Measurements from ENCODE around the gene MPDZ. TPM values are rescaled to one million over a fixed set of nuclear protein-coding genes. Genes with fewer than 3 reads are reported as not detected.
"Not testable (repeated sequence)": the region's sequence is repeated elsewhere in the genome, so short reads cannot be mapped to it uniquely, and the experiment has no call there.

Gene MPDZ
- total and polyA plus RNA-seq, 2 of the 4 experiments (the other 2 are of a cell fraction), result 18.8 to 39.3 TPM

DNA sequence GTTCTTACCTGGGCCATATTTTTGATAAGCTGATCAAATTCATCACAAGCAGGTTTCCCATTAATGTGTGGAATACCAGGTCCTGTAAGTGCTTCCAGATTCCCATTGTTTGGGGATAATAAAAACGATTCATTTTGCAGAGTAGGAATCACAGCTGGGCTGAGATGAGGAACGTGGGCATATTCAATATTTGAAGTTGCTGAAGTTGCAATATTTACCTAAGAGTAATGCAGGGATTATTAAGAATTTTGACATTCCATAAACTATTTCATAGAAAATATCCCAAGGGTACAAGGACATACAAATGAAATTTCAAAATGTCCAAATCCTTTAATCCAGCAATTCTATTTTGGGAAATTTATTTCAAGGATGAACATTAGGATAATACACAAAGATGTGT, 55.1 kb downstream of the MPDZ start:
- no peak overlapping the region for H4K91ac ChIP-seq (ENCODE audit: insufficient read depth, low read depth, low read length)
- CTCF ChIA-PET, result no interaction called here
- H3K14ac ChIP-seq (replicated peaks; ENCODE audit: low read depth, low read length), result no peak overlapping the region
- H3K4ac ChIP-seq (ENCODE audit: low read depth, low read length), result no peak overlapping the region
- H3K23ac ChIP-seq (ENCODE audit: low read depth, low read length), result no peak overlapping the region
- DNase-seq, result no peak
- H2AK5ac ChIP-seq (ENCODE audit: low read depth, low read length), result no peak overlapping the region
- H3K56ac ChIP-seq (ENCODE audit: extremely low read depth, insufficient read depth, low read length), result no peak overlapping the region
- TF ChIP-seq, protein P1, sequence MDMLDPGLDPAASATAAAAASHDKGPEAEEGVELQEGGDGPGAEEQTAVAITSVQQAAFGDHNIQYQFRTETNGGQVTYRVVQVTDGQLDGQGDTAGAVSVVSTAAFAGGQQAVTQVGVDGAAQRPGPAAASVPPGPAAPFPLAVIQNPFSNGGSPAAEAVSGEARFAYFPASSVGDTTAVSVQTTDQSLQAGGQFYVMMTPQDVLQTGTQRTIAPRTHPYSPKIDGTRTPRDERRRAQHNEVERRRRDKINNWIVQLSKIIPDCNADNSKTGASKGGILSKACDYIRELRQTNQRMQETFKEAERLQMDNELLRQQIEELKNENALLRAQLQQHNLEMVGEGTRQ (IDR thresholded peaks at IDR 0.05; ENCODE audit: low read depth, low read length), result no peak
- peak; percentile 31; the same call in 1 of the 2 replicates for TF ChIP-seq MAFK (IDR thresholded peaks at IDR 0.05; ENCODE audit: low read depth, low read length)
- no peak overlapping the region for H4K8ac ChIP-seq (ENCODE audit: low read depth in 2 of 2, low read length in 2 of 2)
- H3K9me1 ChIP-seq (ENCODE audit: insufficient read depth, low read length), result peaks cover 2% of the 10 kb centered on the region; the same call in 1 of the 2 replicates
- no CpG with 5 or more reads among the region's 2 CpGs for WGBS, 2 experiments (ENCODE audit: extremely low coverage in 2 of 2, insufficient read length in 1 of 2)
- H3K9ac ChIP-seq (ENCODE audit: low read depth, low read length), result no peak overlapping the region
- H3K79me1 ChIP-seq (ENCODE audit: low read depth in 1 of 2, low read length in 2 of 2), result peaks cover 4 to 5% of the 10 kb centered on the region in 2 experiments; a peak in 2 of 4 replicates
- no peak overlapping the region for H2BK5ac ChIP-seq (ENCODE audit: low read depth, low read length, poor library complexity, severe bottlenecking)
- no peak overlapping the region for H2AK9ac ChIP-seq (replicated peaks; ENCODE audit: low read depth, low read length, poor library complexity)
- H4K5ac ChIP-seq (ENCODE audit: low read depth, low read length), result no peak overlapping the region
- H2AFZ ChIP-seq (replicated peaks; ENCODE audit: low read length, poor library complexity), result no peak overlapping the region
- ATAC-seq (ENCODE audit: low read depth), result no peak
- H3K4me2 ChIP-seq (ENCODE audit: low read depth, low read length), result no peak overlapping the region
- H3K27ac ChIP-seq (ENCODE audit: insufficient read depth, low read length), result no peak overlapping the region
- dilution Hi-C loops (cut with HindIII; ENCODE audit: low sequenced_read_pairs, unreplicated experiment), result no loop called here
- H2BK15ac ChIP-seq (ENCODE audit: low read depth, low read length), result no peak overlapping the region
- no peaks in the 10 kb centered on the region for H3K27me3 ChIP-seq (ENCODE audit: control insufficient read depth, insufficient read depth, low read length)
- H3K4me3 ChIP-seq (ENCODE audit: insufficient read depth, low read depth, low read length), result no peak overlapping the region
- no peak overlapping the region for H2BK20ac ChIP-seq (ENCODE audit: low read depth, low read length)
- H3K9me3 ChIP-seq (ENCODE audit: control insufficient read depth, insufficient read depth, low read length), result no peaks in the 10 kb centered on the region
- in situ Hi-C loops (cut with MboI; ENCODE audit: low sequenced_read_pairs), result no loop called here
- POLR2A ChIA-PET (ENCODE audit: unreplicated experiment), result no interaction called here
- H3K36me3 ChIP-seq (ENCODE audit: control insufficient read depth, insufficient read depth, low read length), result peaks cover 7% of the 10 kb centered on the region
- no peaks in the 10 kb centered on the region for H4K20me1 ChIP-seq (ENCODE audit: insufficient read depth, low read length)
- no peak overlapping the region for H3K18ac ChIP-seq (ENCODE audit: low read depth, low read length)
- H3K4me1 ChIP-seq (ENCODE audit: control insufficient read depth, insufficient read depth, low read length), result no peaks in the 10 kb centered on the region
- intact Hi-C loops (cut with micrococcal nuclease), result no loop called here
- no peak overlapping the region for H2BK120ac ChIP-seq (ENCODE audit: low read depth, low read length)
- no TSS peak for BruUV-seq (replicated peaks)

DNA sequence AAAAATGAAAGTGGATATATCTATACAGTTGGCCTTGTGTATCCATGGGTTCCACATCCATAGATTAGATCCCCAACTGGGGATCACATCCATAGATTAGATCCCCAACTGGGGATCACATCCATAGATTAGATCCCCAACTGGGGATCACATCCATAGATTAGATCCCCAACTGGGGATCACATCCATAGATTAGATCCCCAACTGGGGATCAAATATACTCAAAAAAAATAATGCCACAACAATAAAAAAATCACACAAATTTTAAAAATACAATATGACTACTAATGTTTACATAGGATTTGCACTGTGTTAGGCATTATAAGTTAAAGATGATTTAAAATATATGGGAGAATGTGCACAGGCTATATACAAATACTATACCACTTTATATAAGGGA, 56.8 kb downstream of the MPDZ start:
- in situ Hi-C loops (cut with MboI; ENCODE audit: low sequenced_read_pairs); H3K27me3 ChIP-seq (ENCODE audit: control insufficient read depth, insufficient read depth, low read length); H3K9me1 ChIP-seq (ENCODE audit: insufficient read depth, low read length); H3K4me3 ChIP-seq (ENCODE audit: insufficient read depth, low read depth, low read length); H3K56ac ChIP-seq (ENCODE audit: extremely low read depth, insufficient read depth, low read length); DNase-seq; H2AFZ ChIP-seq (replicated peaks; ENCODE audit: low read length, poor library complexity); H3K36me3 ChIP-seq (ENCODE audit: control insufficient read depth, insufficient read depth, low read length); H3K27ac ChIP-seq (ENCODE audit: insufficient read depth, low read length); H3K4me1 ChIP-seq (ENCODE audit: control insufficient read depth, insufficient read depth, low read length); POLR2A ChIA-PET (ENCODE audit: unreplicated experiment); H2BK15ac ChIP-seq (ENCODE audit: low read depth, low read length); H2AK9ac ChIP-seq (replicated peaks; ENCODE audit: low read depth, low read length, poor library complexity); dilution Hi-C loops (cut with HindIII; ENCODE audit: low sequenced_read_pairs, unreplicated experiment); H4K20me1 ChIP-seq (ENCODE audit: insufficient read depth, low read length); H4K8ac ChIP-seq (ENCODE audit: low read depth in 2 of 2, low read length in 2 of 2); H2AK5ac ChIP-seq (ENCODE audit: low read depth, low read length); H4K5ac ChIP-seq (ENCODE audit: low read depth, low read length); ATAC-seq (ENCODE audit: low read depth); H3K18ac ChIP-seq (ENCODE audit: low read depth, low read length); H3K9ac ChIP-seq (ENCODE audit: low read depth, low read length); BruUV-seq (replicated peaks); H2BK120ac ChIP-seq (ENCODE audit: low read depth, low read length); CTCF ChIA-PET; H3K9me3 ChIP-seq (ENCODE audit: control insufficient read depth, insufficient read depth, low read length); H3K79me1 ChIP-seq (ENCODE audit: low read depth in 1 of 2, low read length in 2 of 2); H3K4me2 ChIP-seq (ENCODE audit: low read depth, low read length); H3K4ac ChIP-seq (ENCODE audit: low read depth, low read length); H3K23ac ChIP-seq (ENCODE audit: low read depth, low read length); intact Hi-C loops (cut with micrococcal nuclease); H2BK5ac ChIP-seq (ENCODE audit: low read depth, low read length, poor library complexity, severe bottlenecking); H2BK20ac ChIP-seq (ENCODE audit: low read depth, low read length); H3K14ac ChIP-seq (replicated peaks; ENCODE audit: low read depth, low read length); H4K91ac ChIP-seq (ENCODE audit: insufficient read depth, low read depth, low read length): not testable (repeated sequence)
